MM.1S (cell line): ENCODE data around the gene CDC14A.

Source experiments
- CTCF ChIP-seq: fragments of 300-600 bp; sonication (generic); IDR thresholded peaks from 2 replicates; pipeline ENCODE4 v1.5.1; 2016; ENCODE audit warnings: antibody characterized with exemption, low read length, mixed read lengths
- EZH2 ChIP-seq: fragments of 300-600 bp; sonication (generic); optimal IDR thresholded peaks from 2 replicates; pipeline ENCODE3; 2017; ENCODE audit warnings: low read depth, mild to moderate bottlenecking, antibody characterized with exemption, low read length, mixed read lengths
- EZH2phosphoT487 ChIP-seq: fragments of 300-600 bp; sonication (generic); IDR thresholded peaks from 2 replicates; pipeline ENCODE4 v1.6.1; 2018; ENCODE audit warnings: antibody characterized with exemption, low read length

- no peak for TF ChIP-seq CTCF
- no peak for TF ChIP-seq EZH2phosphoT487
- TF ChIP-seq EZH2 = no peak
Observed at GRCh38 chr1:100524355-100524754, 172.0 kb downstream of the CDC14A start.
